GM21786 (cell line): ENCODE measurements around the gene NFIL3.
A peak's percentile ranks its signal among the peaks of the same experiment; 100 is the strongest.

Source experiments
- ATAC-seq: cut with Tn5 transposase; IDR thresholded peaks from one replicate; pipeline ENCODE4 v1.9.1; 2021; ENCODE audit not compliant: unreplicated experiment

Gene NFIL3

DNA sequence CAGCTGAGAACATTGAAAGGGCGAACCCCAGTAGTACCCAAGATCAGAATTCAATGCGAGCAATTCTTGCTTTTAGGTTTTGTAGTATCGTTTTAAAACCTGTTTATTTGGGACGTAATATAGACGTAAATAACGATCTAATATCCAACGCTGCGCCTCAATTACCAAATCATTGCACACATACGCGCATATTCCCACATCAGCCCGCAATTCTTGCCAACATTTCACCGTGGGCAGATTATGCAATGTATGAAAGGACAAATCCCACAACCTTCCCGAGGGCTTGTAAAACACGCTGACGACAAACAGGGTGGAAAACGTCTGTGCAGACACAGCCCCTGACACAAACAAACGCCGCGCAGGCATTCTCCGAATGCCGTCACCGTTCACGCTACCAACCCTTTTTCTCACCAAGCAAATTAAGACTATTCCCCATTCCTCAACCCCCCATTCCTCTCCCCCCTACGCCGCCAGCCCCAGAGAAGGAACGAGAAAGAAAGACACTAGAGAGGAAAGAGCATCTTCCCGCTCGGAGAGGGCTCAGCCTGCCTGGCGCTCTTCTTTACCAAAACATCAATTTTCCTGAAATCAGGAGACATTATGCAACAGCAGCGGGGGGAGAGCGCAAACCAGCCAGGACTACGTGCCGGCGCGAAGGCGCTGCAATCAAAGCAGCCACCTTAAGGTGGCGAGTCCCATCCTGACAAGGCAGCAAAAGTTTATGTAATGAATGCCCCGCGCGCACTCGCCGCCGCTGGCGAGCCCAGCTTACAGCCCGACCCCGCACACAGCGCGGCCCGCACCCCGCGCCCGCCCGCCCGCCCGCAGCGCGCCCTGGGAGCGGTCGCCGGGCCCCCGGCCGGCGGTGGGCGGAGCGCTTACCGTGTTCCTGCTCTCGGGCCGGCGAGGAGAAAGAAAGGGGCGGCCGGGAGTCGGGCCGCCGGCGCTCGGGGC is 597 bp downstream of the NFIL3 start:
- ATAC-seq: peak; percentile 19

- no peak for ATAC-seq
Measured at GRCh38 chr9:91421971-91422757, 1.5 kb downstream of the NFIL3 start.

GRCh38 chr9:91421128-91421765 is 2.4 kb downstream of the NFIL3 start:
- ATAC-seq: no peak

GRCh38 chr9:91420501-91421127 is 3.0 kb downstream of the NFIL3 start:
- ATAC-seq: no peak

DNA sequence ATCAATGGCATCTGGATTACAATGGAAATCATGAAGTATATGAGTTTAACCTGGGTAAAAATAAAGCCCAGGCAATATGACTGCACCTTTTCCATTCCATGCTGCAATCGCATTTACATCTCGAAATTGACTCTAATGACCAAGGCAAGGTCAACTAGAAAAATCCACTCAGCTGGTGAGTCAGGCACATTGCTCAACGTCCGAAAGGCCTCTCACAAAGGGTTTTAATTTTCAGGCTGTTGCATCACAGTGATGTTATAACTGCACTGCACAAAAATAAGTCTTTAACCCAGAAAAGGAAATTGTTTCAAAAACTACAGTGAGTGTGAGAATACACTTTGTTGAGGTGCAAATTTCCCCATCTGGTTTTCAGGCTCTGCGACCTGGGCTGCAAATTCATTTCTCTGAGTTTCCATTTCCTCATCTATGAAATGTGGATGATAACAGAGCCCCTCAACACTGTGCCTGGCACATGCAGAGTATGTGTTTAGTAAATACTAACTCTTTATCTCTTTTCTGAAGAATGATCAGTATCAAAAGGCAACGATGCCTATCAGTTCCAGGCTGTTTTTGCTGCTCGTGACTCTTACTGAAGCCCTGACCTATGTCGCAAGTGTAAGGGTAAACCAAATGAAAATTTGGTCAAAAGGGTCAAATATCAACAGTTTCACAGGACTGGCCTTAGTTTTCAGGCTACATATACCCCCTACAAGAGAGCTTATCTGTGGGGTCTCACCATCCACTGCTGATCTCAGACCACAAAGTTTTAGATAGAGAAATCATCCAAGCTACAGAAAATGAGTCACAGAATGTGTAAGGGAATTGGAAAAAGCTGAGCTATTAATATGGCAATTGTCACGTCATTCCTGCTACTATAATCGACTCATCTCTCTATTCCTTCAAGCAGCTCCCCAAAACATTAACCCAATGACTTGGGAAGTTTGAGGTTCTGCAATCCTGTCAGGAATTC is 4.1 kb downstream of the NFIL3 start:
- no peak for ATAC-seq

DNA sequence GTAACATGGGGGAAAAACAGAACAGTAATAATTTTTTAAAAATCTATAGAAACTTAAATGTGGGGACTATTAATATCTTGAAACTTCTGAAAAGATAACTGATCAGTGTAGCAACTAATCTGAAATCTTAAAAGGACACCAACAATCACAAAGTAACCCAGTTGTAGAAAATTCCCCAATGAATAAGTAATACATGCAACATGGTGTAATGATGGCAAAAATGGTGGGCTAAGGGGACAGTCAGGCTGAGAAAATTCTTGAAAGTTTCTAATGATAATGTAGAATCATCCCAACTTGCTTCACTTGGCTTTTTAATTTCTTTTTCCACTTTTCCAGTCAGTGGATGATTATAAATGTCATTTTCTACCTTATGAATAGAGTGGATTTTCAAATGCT is 5.4 kb downstream of the NFIL3 start:
- ATAC-seq: no peak

- ATAC-seq: no peak
Measured at GRCh38 chr9:91417602-91418214, 5.9 kb downstream of the NFIL3 start.

DNA sequence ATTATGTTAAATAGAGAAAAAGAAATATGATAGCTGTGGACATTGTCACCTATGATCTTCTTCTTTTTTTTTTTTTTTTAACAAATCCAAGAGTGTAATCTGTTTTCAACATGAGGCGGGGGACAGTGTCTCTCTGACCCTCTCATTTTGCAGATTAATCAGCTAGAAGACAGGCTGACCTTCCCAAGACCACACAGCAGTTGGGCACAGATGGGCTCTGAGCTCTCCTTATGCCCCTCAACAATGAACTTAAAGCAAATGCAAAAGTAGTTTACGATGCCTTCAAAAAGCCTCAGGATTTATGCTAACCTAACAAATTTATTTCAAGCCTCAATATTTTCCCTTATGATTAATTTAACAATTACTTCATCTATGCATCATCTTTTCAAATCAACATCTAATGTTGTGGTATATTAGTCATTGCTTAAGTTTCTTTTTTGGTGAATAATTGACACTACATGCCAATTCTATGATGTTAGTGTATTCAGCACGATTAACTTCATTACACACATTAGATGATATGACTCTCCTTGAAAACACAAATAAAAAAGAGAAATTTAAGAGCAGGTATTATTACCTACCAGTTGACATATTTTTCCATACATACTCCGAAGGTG is 7.4 kb downstream of the NFIL3 start:
- ATAC-seq: no peak

DNA sequence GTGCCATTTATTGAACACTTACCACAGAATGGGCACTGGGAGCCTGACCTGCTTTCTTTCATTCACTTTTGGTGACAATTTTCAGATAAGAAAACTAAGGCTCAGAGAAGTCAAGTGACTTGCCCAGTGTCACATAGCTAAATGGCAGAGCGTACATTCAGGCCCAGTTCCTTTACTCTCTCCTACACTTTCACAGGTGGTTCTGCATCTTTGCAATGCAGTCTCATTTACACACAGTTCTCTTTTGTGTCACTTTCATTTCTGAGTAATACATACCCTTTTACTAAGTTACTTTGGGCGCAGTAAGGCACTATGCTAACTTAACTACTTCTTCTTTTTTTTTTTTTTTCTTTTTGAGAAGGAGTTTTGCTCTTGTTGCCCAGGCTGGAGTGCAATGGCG is 8.3 kb downstream of the NFIL3 start:
- ATAC-seq: peak; percentile 93

- ATAC-seq: no peak
Measured at GRCh38 chr9:91412941-91413340, 10.7 kb downstream of the NFIL3 start.

- ATAC-seq: no peak
Measured at GRCh38 chr9:91411096-91411771, 12.4 kb downstream of the NFIL3 start.

DNA sequence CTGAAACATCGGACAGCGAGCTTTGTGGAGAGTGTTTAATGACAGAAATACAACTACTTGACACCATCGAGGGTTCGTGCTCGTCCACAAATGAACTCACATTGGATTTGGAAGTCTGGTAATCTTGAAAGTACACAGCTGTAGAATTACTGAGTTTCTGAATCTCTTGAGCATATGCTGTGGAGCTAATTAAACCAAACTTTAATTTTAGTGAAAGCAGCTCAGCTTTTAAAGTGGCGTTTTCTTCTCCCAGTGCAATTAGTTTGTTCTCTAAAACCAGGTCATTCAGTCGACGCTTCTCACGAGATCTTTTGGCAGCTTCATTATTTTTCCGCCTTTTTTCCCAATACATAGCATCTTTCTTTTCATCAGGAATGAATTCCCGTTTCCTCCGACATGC is 13.5 kb downstream of the NFIL3 start:
- no peak for ATAC-seq

- ATAC-seq: no peak
Measured at GRCh38 chr9:91408475-91408874, 15.2 kb downstream of the NFIL3 start.

- no peak for ATAC-seq
Measured at GRCh38 chr9:91407580-91408318, 15.9 kb downstream of the NFIL3 start.

DNA sequence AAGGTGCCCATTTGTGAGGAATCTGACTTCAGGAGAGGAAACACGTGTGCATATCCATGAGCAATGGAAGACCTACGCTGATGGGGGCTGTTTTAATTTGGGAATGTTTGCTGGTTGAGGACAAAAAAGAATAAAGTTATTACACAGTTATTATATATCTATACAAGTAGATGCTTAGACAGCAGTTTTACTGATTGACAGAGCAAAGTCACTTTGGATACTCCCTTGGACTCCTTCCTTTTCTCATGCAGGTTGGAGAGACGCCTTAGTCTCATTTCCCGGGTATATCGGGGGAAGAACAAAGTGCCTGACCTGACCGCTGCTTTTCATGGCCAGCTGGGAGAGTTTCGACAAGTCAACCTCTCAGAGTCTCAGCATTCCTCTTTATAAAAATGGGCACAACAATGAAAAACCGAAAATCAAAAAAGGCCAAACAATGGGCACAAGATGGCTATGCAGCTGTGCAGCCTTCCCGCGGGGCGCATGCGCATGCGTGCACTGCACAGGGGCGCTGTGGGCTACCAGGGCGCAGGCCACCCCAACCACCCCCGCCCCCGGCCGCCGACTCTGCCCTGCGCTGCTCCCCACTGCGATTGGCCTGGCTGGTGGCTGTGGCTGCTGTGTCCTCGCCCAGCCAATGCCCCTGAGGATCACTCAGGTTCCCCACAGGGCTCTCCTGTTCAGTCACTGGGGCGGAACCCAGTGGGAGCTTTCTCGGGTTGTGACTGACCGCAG is 18.1 kb downstream of the NFIL3 start:
- ATAC-seq: no peak

DNA sequence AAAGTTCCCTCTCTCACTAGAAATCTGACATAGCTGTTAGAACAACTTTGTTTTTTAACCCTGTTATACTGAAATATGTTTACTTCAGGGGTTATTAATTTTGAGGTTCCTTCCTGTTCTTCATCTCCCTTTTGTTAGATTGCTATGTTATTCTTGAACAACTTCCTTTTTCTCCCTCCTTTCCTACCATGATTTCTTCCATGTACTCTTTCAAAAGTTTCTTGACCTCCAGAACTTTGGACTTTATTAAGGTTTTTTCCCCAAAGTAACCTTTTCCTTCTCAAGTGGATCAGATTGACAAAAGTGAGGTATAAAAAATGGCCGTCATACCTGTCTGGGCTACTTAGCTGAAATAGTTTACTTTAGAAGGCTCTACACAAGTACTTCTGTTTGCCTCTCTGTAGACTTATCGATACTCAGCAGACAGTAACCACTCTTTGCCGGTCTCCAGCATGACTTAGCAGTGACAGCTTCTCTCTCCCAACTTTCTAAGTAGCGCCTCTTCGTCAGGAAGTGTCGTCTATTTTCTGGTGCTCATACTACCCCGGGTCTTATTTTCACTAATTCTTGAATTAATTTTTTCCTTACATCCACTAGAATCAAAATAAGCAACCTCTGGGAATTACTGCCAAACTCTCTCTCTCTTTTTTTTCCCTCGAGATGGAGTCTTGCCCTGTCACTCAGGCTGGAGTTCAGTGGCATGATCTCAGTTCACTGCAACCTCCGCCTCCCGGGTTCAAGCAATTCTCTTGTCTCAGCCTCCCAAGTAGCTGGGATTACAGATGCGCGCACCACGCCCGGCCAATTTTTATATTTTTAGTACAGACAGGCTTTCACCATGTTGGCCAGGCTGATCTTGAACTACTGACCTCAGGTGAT is 19.7 kb downstream of the NFIL3 start:
- ATAC-seq: no peak
